Mesendoderm (in vitro differentiated cells): Measurements from ENCODE around the gene THSD4.
"Not testable (repeated sequence)": the region's sequence is repeated elsewhere in the genome, so short reads cannot be mapped to it uniquely, and the experiment has no call there.

Experiments used
- DNase-seq: peaks from one replicate; pipeline ENCODE4 v3.0.0; 2013
- H2AK5ac ChIP-seq: 2 replicates; pipeline ENCODE4 v1.6.1; 2013; ENCODE audit warnings: low read length, inconsistent platforms
- H2BK120ac ChIP-seq: 2 replicates; pipeline ENCODE4 v1.6.1; 2013; ENCODE audit warnings: low read depth, mild to moderate bottlenecking, low read length, moderate library complexity, mixed read lengths
- H2BK15ac ChIP-seq: replicated peaks from 2 replicates; pipeline ENCODE4 v1.6.1; 2013; ENCODE audit warnings: low read depth, mild to moderate bottlenecking, moderate library complexity
- H2BK5ac ChIP-seq: 2 replicates; pipeline ENCODE4 v1.6.1; 2013; ENCODE audit warnings: low read length, inconsistent platforms
- H3K18ac ChIP-seq: 2 replicates; pipeline ENCODE4 v1.6.1; 2013; ENCODE audit warnings: mild to moderate bottlenecking, low read length, mixed read lengths
- H3K23ac ChIP-seq: one replicate; pipeline ENCODE4 v1.6.1; 2013; ENCODE audit warnings: low read length
- H3K27ac ChIP-seq: 2 replicates; pipeline ENCODE4 v1.5.1; 2013; ENCODE audit warnings: low read depth, mild to moderate bottlenecking, inconsistent platforms, low read length, moderate library complexity
- H3K27me3 ChIP-seq: 2 replicates; pipeline ENCODE4 v1.6.1; 2013; ENCODE audit warnings: low read length, control low read depth, mild to moderate bottlenecking, inconsistent platforms; ENCODE audit not compliant: insufficient read depth, poor library complexity
- H3K36me3 ChIP-seq: 2 replicates; pipeline ENCODE4 v1.6.1; 2013; ENCODE audit warnings: low read length, inconsistent platforms; ENCODE audit not compliant: control insufficient read depth, insufficient read depth
- H3K4ac ChIP-seq: one replicate; pipeline ENCODE4 v1.6.1; 2013; ENCODE audit warnings: low read depth, mild to moderate bottlenecking, low read length, moderate library complexity
- H3K4me1 ChIP-seq: 2 replicates; pipeline ENCODE4 v1.6.1; 2013; ENCODE audit warnings: low read depth, low read length, inconsistent platforms; ENCODE audit not compliant: control insufficient read depth
- H3K4me2 ChIP-seq: 2 replicates; pipeline ENCODE4 v1.6.1; 2013; ENCODE audit warnings: low read length
- H3K4me3 ChIP-seq: 2 replicates; pipeline ENCODE4 v1.5.1; 2013; ENCODE audit warnings: mild to moderate bottlenecking, low read length
- H3K56ac ChIP-seq: one replicate; pipeline ENCODE4 v1.6.1; 2013; ENCODE audit warnings: low read length
- H3K79me1 ChIP-seq: 2 replicates; pipeline ENCODE4 v1.6.1; 2013; ENCODE audit warnings: low read length, inconsistent platforms
- H3K79me2 ChIP-seq: 2 replicates; pipeline ENCODE4 v1.6.1; 2013; ENCODE audit warnings: mild to moderate bottlenecking, low read length; ENCODE audit not compliant: control insufficient read depth, insufficient read depth
- H3K9ac ChIP-seq: 2 replicates; pipeline ENCODE4 v1.6.1; 2013; ENCODE audit warnings: low read length, inconsistent platforms
- H4K5ac ChIP-seq: one replicate; pipeline ENCODE4 v1.6.1; 2013; ENCODE audit warnings: low read length
- H4K8ac ChIP-seq: one replicate; pipeline ENCODE4 v1.6.1; 2013; ENCODE audit warnings: low read depth, mild to moderate bottlenecking, control low read depth, low read length, moderate library complexity
- WGBS: extraction: QIAGEN DNeasy Blood & Tissue Kit; methylation state at CpG from one replicate; pipeline ENCODE4 v1.1.7; 2013; ENCODE audit warnings: low lambda C conversion rate, missing lambda C conversion rate; ENCODE audit not compliant: insufficient coverage; ENCODE audit errors: extremely low coverage; 5-methylcytosine and 5-hydroxymethylcytosine counted together

THSD4 gene

GRCh38 chr15:71666763-71667620 lies 551.7 kb downstream of the THSD4 start:
- Histone ChIP-seq H2AK5ac (no peak overlapping the region), H4K5ac (no peak overlapping the region), H3K27ac (no peak overlapping the region), H3K79me2 (no peaks in the 10 kb centered on the region), H3K23ac (no peak overlapping the region), H3K9ac (no peak overlapping the region), H3K4me3 (no peak overlapping the region), H3K4me2 (no peak overlapping the region), H3K27me3 (no peaks in the 10 kb centered on the region), H4K8ac (no peak overlapping the region), H2BK15ac (no peak overlapping the region), H2BK5ac (no peak overlapping the region), H3K79me1 (no peaks in the 10 kb centered on the region), H3K56ac (no peak overlapping the region), H3K18ac (no peak overlapping the region), H3K4me1 (no peaks in the 10 kb centered on the region), H3K36me3 (no peaks in the 10 kb centered on the region), H3K4ac (no peak overlapping the region), H2BK120ac (no peak overlapping the region)
- no peak for DNase-seq

- Histone ChIP-seq H2BK120ac (no peak overlapping the region), H3K56ac (no peak overlapping the region), H3K79me1 (no peaks in the 10 kb centered on the region), H3K4me2 (no peak overlapping the region), H3K27ac (no peak overlapping the region), H4K8ac (no peak overlapping the region), H3K79me2 (no peaks in the 10 kb centered on the region), H3K9ac (no peak overlapping the region), H4K5ac (no peak overlapping the region), H3K27me3 (no peaks in the 10 kb centered on the region), H3K4me1 (no peaks in the 10 kb centered on the region), H3K4me3 (no peak overlapping the region), H2BK5ac (no peak overlapping the region), H2BK15ac (no peak overlapping the region), H2AK5ac (no peak overlapping the region), H3K4ac (no peak overlapping the region), H3K36me3 (no peaks in the 10 kb centered on the region), H3K18ac (no peak overlapping the region), H3K23ac (no peak overlapping the region)
- DNase-seq, result no peak
- WGBS, result no CpG with 5 or more reads among the region's 4 CpGs
Measured at GRCh38 chr15:71669688-71670087, 554.4 kb downstream of the THSD4 start.

DNA sequence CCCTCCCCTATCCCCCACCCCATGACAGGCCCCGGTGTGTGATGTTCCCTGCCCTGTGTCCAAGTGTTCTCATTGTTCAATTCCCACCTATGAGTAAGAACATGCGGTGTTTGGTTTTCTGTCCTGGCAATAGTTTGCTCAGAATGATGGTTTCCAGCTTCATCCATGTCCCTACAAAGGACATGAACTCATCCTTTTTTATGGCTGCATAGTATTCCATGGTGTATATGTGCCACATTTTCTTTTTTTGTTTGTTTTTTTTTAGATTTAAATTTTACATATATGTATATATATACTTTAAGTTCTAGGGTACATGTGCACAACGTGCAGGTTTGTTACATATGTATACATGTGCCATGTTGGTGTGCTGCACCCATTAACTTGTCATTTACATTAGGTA lies 555.0 kb downstream of the THSD4 start:
- H3K4me3 ChIP-seq, H3K23ac ChIP-seq, H3K56ac ChIP-seq, H3K4me1 ChIP-seq, H4K8ac ChIP-seq, H3K27me3 ChIP-seq, H2BK15ac ChIP-seq, H3K27ac ChIP-seq, DNase-seq, H2BK120ac ChIP-seq, H3K18ac ChIP-seq, H3K79me1 ChIP-seq, H4K5ac ChIP-seq, H3K4me2 ChIP-seq, H3K4ac ChIP-seq, H3K79me2 ChIP-seq, H3K36me3 ChIP-seq, H2BK5ac ChIP-seq, H3K9ac ChIP-seq, H2AK5ac ChIP-seq: not testable (repeated sequence)
- WGBS, result no CpG with 5 or more reads among the region's 3 CpGs

DNA sequence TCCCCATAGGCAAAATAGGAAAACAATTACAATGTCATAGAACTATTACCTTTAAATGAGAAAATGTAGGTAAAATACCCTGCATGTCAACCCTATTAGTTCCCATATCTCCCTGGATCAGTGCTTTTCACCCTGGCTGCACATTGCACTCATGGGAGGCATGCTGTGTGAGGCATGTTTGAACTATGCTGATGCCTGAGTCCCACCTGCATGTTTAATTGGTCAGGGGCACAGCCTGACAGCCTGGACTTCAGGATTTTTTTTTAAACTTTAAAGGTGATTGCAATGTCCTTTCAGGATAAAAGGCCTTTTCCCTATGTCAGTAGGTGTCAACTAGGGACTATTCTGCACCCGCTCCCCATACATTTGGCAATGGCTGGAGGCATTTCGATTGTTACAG lies 559.1 kb downstream of the THSD4 start:
- Histone ChIP-seq H3K79me1 (no peaks in the 10 kb centered on the region), H2BK15ac (no peak overlapping the region), H3K4me3 (no peak overlapping the region), H3K27me3 (no peaks in the 10 kb centered on the region), H4K8ac (no peak overlapping the region), H3K36me3 (no peaks in the 10 kb centered on the region), H2BK5ac (no peak overlapping the region), H3K9ac (no peak overlapping the region), H2BK120ac (no peak overlapping the region), H3K4me1 (peaks cover 4% of the 10 kb centered on the region), H3K56ac (no peak overlapping the region), H3K79me2 (no peaks in the 10 kb centered on the region), H2AK5ac (no peak overlapping the region), H3K4me2 (no peak overlapping the region), H4K5ac (no peak overlapping the region), H3K18ac (no peak overlapping the region), H3K23ac (no peak overlapping the region), H3K27ac (no peak overlapping the region), H3K4ac (no peak overlapping the region)
- no peak for DNase-seq
- no CpG with 5 or more reads among the region's 2 CpGs for whole genome bisulfite sequencing

DNA sequence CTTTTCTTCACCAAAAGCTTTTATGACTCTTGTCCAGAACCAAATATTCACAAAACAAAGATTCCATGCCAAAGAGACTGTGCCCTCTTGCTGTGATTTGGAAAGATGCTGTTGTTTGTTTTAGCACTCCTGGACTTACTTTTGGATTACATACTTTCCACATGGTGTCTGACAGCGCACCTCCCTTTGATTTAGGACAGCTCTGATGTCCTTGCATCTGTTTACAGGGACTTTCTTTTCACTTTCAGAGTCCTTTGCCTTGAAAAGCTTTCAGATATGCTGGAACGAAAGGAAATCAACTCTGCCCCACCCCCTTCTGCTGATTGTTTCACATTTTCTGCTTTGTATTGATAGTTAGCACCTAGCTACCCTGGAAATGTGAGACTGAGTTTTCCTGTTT lies 562.1 kb downstream of the THSD4 start:
- no peak overlapping the region for H2BK120ac ChIP-seq
- no peak overlapping the region for H3K4ac ChIP-seq
- H3K18ac ChIP-seq, result no peak overlapping the region
- no peak overlapping the region for H2BK15ac ChIP-seq
- H3K27ac ChIP-seq, result no peak overlapping the region
- no peak for DNase-seq
- no CpG with 5 or more reads among the region's 2 CpGs for WGBS
- H3K36me3 ChIP-seq, result no peaks in the 10 kb centered on the region
- H4K5ac ChIP-seq, result no peak overlapping the region
- no peaks in the 10 kb centered on the region for H3K27me3 ChIP-seq
- H3K79me2 ChIP-seq, result no peaks in the 10 kb centered on the region
- peaks cover 4% of the 10 kb centered on the region for H3K4me1 ChIP-seq
- H3K4me3 ChIP-seq, result no peak overlapping the region
- no peak overlapping the region for H4K8ac ChIP-seq
- H2AK5ac ChIP-seq, result no peak overlapping the region
- no peak overlapping the region for H2BK5ac ChIP-seq
- no peak overlapping the region for H3K23ac ChIP-seq
- no peaks in the 10 kb centered on the region for H3K79me1 ChIP-seq
- H3K4me2 ChIP-seq, result no peak overlapping the region
- no peak overlapping the region for H3K9ac ChIP-seq
- no peak overlapping the region for H3K56ac ChIP-seq

DNA sequence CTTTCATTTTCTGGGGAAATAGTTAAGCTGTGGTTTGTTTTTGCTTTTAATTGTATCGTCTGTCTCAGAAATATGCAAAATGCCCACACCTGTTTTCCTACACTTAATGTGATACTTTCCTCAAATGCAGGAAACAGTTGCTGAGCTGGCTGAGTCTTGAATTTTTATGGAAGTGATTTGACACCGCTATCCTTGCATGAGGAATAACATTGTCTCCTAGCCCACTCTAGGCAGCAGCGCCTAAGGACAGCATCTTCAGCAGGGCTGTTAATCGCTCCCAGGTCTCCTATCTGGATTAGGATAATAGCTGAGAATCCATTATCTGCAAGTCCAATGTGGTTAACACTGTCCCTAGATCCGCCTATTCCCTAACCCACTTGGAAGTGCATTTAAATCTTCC lies 562.5 kb downstream of the THSD4 start:
- Histone ChIP-seq H3K4ac (no peak overlapping the region), H2BK5ac (no peak overlapping the region), H3K56ac (no peak overlapping the region), H3K36me3 (no peaks in the 10 kb centered on the region), H2AK5ac (no peak overlapping the region), H3K23ac (no peak overlapping the region), H3K79me1 (no peaks in the 10 kb centered on the region), H4K5ac (no peak overlapping the region), H3K18ac (no peak overlapping the region), H4K8ac (no peak overlapping the region), H3K27ac (no peak overlapping the region), H3K9ac (no peak overlapping the region), H3K4me1 (peaks cover 4% of the 10 kb centered on the region), H3K4me3 (no peak overlapping the region), H3K4me2 (no peak overlapping the region), H3K79me2 (no peaks in the 10 kb centered on the region), H2BK120ac (no peak overlapping the region), H2BK15ac (no peak overlapping the region), H3K27me3 (no peaks in the 10 kb centered on the region)
- WGBS, result no CpG with 5 or more reads among the region's 5 CpGs
- DNase-seq, result peak; percentile 61
